ENCODE measurements around the gene AHCYL1. TPM values are rescaled to one million over a fixed set of nuclear protein-coding genes. Genes with fewer than 3 reads are reported as not detected.

Gene AHCYL1
- total RNA-seq, 1 experiment from 2014 or later, result 89.0 TPM

- no peaks in the 10 kb centered on the region for H3K79me1 ChIP-seq (ENCODE audit: insufficient read depth, low read depth, low read length, poor library complexity, severe bottlenecking)
- no peak overlapping the region for H2BK15ac ChIP-seq (ENCODE audit: low read depth, low read length)
- no CpG with 5 or more reads among the region's 5 CpGs for WGBS (ENCODE audit: extremely low coverage, insufficient read length, low lambda C conversion rate)
- no peaks in the 10 kb centered on the region; the same call in 1 of the 2 replicates for H3K4me1 ChIP-seq (ENCODE audit: insufficient read depth, low read length)
- H3K18ac ChIP-seq (ENCODE audit: insufficient read length, low read depth, low read length), result no peak overlapping the region
- H2AK5ac ChIP-seq (ENCODE audit: insufficient read length, low read length), result no peak overlapping the region
- H3K79me2 ChIP-seq (ENCODE audit: insufficient read depth, low read length), result no peaks in the 10 kb centered on the region
- TF ChIP-seq, protein P1, sequence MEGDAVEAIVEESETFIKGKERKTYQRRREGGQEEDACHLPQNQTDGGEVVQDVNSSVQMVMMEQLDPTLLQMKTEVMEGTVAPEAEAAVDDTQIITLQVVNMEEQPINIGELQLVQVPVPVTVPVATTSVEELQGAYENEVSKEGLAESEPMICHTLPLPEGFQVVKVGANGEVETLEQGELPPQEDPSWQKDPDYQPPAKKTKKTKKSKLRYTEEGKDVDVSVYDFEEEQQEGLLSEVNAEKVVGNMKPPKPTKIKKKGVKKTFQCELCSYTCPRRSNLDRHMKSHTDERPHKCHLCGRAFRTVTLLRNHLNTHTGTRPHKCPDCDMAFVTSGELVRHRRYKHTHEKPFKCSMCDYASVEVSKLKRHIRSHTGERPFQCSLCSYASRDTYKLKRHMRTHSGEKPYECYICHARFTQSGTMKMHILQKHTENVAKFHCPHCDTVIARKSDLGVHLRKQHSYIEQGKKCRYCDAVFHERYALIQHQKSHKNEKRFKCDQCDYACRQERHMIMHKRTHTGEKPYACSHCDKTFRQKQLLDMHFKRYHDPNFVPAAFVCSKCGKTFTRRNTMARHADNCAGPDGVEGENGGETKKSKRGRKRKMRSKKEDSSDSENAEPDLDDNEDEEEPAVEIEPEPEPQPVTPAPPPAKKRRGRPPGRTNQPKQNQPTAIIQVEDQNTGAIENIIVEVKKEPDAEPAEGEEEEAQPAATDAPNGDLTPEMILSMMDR (conservative IDR thresholded peaks at IDR 0.05), result no peak
- peaks cover 10 to 14% of the 10 kb centered on the region in 2 experiments for H3K4me1 Mint-ChIP-seq
- no peak for DNase-seq
- no peak overlapping the region for H3K9ac ChIP-seq (ENCODE audit: extremely low read depth, insufficient read length, low read length)
- peaks cover 49% of the 10 kb centered on the region for H3K27me3 ChIP-seq (ENCODE audit: insufficient read depth, low read length)
- no peak overlapping the region for H4K8ac ChIP-seq (replicated peaks; ENCODE audit: insufficient read length, low read depth, low read length)
- H3K27ac Mint-ChIP-seq, result no peak overlapping the region
- no peak overlapping the region for H3K23ac ChIP-seq (ENCODE audit: insufficient read length, low read depth, low read length)
- no peak overlapping the region for H3T11ph ChIP-seq (ENCODE audit: low read length)
- H2BK120ac ChIP-seq (ENCODE audit: low read depth, low read length, poor library complexity, severe bottlenecking), result no peak overlapping the region
- no peak overlapping the region for H3K4ac ChIP-seq (ENCODE audit: low read depth, low read length)
- H4K20me1 ChIP-seq (ENCODE audit: control insufficient read depth, insufficient read depth, insufficient read length), result peaks cover 4% of the 10 kb centered on the region
- H3K9me3 ChIP-seq (ENCODE audit: control insufficient read depth, low read depth, low read length), result no peaks in the 10 kb centered on the region
- peaks cover 70% of the 10 kb centered on the region for H3K27me3 Mint-ChIP-seq (ENCODE audit: low read depth)
- no peak overlapping the region for H2BK20ac ChIP-seq (ENCODE audit: low read depth, low read length, poor library complexity, severe bottlenecking)
- H3K4me2 ChIP-seq (ENCODE audit: insufficient read depth, insufficient read length, low read length), result no peak overlapping the region
- H3K4me3 Mint-ChIP-seq, result no peak overlapping the region
- H3K14ac ChIP-seq (ENCODE audit: insufficient read depth, low read length), result no peak overlapping the region
- H3K27ac ChIP-seq (ENCODE audit: insufficient read length, low read depth, low read length), result no peak overlapping the region
- peaks cover 3 to 4% (median 4%) of the 10 kb centered on the region in 3 experiments; a peak in 6 of 7 replicates for H3K36me3 Mint-ChIP-seq (ENCODE audit: insufficient read depth in 1 of 3, low read depth in 3 of 3)
- no peak overlapping the region for H4K5ac ChIP-seq (ENCODE audit: insufficient read length, low read depth, low read length)
- peaks cover 0 to 3% of the 10 kb centered on the region in 2 experiments; a peak in 1 of 5 replicates for H3K9me3 Mint-ChIP-seq
- peaks cover 7% of the 10 kb centered on the region for H3K23me2 ChIP-seq (ENCODE audit: insufficient read length, low read depth, low read length, poor library complexity, severe bottlenecking)
- no peak overlapping the region for H2BK12ac ChIP-seq (ENCODE audit: insufficient read length, low read depth, low read length)
- H4K91ac ChIP-seq (ENCODE audit: insufficient read length, low read depth, low read length), result no peak overlapping the region
- H2BK5ac ChIP-seq (ENCODE audit: insufficient read length, low read length), result no peak overlapping the region
- no peak overlapping the region for H2AFZ ChIP-seq (ENCODE audit: low read length)
- H3K56ac ChIP-seq (ENCODE audit: insufficient read length, low read depth, low read length), result no peak overlapping the region
Observed at GRCh38 chr1:110065841-110066240, 81.3 kb downstream of the AHCYL1 start.

Data from H9 (cell line).